Pulmonary artery endothelial cell (primary cell): ENCODE measurements around the gene PPIE. TPM values are rescaled to one million over a fixed set of nuclear protein-coding genes. Genes with fewer than 3 reads are reported as not detected.
"Not testable (repeated sequence)": the region's sequence is repeated elsewhere in the genome, so short reads cannot be mapped to it uniquely, and the experiment has no call there.

Experiments
- DNase-seq: peaks from one replicate; pipeline ENCODE4 v3.0.0-alpha.2; 2011; ENCODE audit warnings: low read depth, low spot score
- total RNA-seq: library from RNA; depleted of rRNA; stranded (reverse); fragments of >200 nt; gene quantifications from 2 replicates; pipeline ENCODE4 v1.2.3, GENCODE V29; 2014

Gene PPIE
- total RNA-seq, 1 donor from 2014 or later, result 51.4 TPM

DNA sequence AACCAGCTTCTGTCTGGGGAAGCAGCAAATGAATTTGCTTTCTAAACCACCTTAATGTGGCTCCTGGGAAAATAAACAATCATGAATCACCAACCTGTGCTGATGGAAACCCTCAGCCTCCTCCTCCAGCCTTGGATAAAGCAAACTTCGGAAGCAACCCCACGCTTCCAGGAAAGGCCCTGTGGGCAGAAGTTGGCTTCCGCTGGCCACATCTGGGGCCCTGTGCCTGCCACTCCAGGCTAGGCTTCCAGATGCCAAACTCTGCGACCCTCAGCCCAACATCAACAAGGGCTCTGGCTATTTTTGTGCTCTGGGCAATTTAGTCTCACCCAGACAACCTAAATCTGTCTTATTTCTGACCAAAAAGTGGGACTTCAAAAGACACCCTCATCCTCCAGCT is 38.6 kb downstream of the PPIE start:
- no peak for DNase-seq

DNA sequence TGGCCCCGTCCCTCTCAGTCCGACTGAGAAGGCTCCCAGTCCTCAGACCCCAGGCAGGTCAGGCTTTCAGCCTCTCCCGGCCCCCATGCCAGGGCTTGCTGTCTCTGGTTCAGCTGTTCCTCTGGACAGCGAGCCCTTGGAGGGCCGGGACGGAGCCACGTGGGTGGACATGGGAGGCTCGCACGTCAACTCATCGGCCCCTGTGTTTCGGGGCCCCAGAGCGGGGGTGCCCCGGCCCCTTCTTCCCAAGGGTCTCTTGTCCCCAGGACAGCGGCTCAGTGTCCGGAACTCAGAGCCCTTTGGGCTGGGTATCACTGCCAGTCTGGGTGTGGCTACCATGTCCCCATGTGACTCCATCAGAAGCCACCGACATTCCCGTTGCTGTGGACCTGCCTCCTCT is 39.2 kb downstream of the PPIE start:
- DNase-seq, result not testable (repeated sequence)

DNA sequence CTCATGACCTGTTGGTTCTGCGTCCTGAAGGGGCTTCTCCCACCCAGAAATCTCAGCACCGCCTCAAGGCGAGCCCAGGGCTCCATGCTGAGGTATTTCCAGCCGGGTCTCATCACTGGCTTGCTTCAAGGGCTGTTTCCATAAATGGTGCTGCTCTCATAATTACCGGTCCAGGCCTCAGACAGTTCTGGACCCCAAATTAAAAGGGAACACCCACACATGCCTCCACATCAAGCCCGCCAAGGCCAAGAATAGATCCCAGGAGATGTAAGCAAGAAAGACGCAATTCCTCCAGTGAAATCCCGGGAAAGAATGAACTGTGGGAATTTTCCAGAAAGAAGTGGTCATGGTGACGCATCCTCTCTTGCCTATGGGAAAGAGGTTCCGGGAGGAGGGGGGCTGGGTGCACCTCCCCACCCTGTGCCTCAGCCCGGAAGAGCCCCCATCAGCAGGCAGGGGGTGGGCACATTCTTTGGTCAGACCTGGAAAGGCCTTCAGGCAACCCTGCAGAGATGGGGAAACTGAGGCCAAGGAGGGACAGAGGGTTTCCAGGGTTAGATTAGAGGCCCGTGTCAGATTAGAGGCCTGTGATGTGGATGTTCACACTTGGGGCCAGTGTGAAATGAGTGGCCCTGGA is 39.9 kb downstream of the PPIE start:
- DNase-seq, result not testable (repeated sequence)

DNA sequence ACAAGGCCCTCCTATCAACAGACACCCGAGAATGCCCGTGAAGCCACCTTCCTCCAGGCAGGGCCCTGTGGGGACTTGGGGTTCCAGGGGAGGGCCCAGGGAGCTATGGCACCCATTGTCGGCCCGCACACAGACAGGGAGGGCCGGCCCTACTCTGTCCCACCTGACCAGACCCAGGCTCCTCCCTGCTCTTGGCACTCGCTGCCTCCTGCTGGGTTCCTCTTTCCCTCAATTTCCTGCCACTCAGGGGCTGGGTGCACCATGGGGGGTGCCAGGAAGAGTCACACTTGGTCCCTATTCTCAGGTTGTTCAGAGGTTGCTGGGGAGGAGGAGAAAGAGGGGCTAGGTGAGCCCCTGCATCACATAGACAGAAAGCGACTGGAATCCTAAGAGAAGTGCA is 40.5 kb downstream of the PPIE start:
- no peak for DNase-seq

DNA sequence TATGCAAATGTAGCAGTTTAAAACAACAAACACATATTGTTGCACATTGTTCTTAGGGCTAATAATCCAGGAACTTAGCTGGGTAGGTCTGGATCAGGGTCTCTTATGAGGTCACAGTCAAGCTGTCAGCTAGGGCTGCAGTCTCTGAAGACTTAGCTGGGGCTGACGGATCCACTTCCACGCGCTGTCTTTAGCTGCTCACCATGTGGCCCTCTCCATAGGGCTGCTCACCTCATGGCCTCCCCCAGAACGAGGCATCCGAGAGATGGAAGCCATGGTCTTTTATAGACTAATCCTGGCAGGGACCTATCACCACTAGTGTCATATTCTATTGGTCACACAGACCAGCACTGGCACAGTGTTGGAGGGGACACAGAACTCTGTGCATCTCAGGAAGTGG is 41.1 kb downstream of the PPIE start:
- no peak for DNase-seq

DNA sequence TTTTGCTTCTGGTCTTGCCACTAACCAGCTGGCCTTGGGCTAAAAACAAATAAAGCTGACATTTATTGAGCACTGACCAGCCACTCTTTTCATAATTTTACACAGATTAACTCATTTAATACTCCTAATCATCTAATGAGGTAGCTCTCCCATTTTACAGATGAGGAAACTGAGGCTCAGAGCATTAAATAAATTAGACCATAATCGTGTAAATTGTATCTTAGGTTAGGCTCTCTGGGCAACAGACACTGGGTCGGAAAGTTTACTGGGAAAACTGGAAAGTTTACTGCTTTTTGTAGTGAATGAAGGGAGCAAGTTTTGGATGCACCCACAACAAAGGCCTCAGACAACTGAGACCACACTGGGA is 42.6 kb downstream of the PPIE start:
- no peak for DNase-seq

DNA sequence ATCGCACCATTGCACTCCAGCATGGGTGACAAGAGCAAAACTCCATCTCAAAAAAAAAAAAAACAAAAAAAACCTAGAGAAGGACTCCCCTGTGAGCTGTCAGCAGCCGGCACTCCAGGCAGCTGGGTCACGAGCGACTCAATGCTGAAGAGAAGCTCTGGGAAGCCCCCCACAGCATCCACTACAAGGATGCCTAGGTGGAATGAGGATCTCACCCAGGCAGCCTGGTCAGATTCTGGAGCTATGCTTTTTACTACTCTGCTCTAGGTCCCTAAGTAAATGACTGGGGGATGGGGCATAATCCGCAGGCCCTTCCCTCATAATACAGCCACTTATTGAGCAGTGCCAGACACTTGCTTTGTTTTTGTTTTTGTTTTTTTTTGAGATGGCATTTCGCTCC is 43.4 kb downstream of the PPIE start:
- DNase-seq, result no peak

DNA sequence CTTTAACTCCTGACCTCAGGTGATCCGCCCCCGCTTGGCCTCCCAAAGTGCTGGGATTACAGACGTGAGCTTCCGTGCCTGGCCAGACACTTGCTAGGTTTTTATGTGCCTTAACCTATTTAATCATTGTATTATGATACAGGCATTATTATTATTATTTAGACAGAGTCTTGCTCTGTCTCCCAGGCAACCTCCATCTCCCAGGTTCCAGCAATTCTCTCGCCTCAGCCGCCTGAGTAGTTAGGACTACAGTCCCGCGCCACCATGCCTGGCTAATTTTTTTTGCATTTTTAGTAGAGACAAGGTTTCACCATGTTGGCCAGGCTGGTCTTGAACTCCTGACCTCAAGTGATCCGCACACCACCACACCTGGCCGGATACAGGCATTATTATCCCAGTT is 44.0 kb downstream of the PPIE start:
- DNase-seq, result not testable (repeated sequence)

DNA sequence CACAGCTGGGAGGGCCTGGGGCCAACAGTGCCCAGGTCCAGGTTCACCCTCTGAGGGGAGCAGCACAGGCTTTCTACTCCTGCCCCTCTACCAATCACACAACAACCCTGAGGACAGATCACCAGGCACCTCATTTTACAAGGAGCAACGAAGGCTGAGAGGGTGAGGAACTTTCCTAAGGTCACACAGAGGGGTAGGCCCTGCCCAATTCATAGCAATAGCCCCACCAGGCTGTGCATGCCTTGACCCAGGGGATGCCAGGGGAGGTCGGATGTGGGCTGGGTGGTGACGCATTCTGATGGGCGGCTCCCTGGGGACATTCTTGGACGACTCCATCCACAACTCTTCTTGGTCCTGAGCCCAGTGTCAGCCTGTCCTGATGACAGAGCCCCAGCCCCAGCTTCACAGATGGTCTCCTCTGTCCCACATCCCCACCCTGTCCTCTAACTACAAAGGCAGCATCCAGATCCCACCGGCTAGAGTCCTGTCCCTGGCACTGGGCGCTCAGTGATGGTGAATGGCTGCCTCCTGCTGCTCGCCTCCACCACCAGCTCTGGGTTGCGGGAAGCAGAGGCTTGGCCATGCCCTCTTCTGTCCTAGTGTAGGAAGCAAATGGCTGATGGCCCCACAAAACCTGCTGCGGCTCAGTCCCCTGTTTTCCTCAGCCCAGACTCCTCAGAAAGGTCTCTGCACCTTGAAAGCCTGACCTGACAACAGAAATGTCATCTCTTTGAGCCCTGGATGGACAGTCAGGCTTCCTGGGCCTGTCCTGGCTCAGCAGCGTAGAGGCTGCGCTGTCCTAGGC is 47.8 kb downstream of the PPIE start:
- not testable (repeated sequence) for DNase-seq

DNA sequence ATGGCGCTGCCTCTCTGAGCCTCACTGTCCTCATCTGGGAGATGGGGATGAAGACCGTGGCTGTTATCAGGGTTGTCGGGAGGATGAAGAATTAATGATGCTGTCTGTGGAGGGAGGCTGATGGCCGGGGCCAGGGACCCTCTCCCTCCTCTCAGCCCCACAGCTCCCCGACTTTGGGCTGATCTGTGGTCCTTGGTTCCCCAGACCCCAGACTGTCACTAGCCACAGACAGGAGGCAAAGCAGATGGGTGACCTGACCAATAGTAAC is 48.4 kb downstream of the PPIE start:
- DNase-seq, result not testable (repeated sequence)

DNA sequence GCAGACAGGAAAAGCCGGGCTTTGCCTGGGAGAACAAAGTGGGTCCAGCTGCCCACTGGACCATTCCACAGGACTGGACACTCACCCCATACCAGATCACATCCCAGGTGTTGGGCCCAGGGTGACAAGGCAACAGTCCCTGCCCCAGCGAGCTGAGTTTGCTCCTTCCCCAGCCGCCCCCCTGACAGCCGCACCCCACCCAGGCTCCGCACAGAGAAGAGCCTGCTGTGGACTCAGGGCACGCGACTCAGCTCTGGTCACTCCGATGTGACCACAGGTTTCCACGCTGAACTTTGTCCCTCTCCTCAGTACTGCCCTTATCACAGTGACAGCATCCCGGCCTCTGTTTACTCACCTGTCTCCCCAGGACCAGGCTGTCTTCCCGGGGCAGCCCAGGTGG is 48.8 kb downstream of the PPIE start:
- no peak for DNase-seq

DNA sequence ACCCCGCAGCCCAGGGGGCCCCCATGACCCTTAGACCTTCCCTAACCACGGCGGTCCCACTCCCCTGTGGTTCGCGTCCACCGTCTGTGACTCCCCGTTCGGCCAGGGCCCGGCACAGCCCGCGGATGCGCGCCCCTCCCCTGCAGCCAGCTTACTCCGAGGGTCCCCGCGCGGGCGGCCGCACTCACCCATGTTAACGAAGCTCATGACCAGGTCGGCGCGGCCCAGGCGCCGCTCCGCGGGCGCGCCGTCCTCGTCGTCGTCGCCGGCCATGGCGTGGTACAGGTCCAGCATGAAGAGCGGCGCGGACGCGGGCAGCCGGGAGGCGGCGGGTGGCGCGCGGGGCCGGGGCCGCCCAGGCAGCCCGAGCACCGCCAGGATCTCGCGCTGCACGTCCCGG is 49.3 kb downstream of the PPIE start:
- not testable (repeated sequence) for DNase-seq

DNA sequence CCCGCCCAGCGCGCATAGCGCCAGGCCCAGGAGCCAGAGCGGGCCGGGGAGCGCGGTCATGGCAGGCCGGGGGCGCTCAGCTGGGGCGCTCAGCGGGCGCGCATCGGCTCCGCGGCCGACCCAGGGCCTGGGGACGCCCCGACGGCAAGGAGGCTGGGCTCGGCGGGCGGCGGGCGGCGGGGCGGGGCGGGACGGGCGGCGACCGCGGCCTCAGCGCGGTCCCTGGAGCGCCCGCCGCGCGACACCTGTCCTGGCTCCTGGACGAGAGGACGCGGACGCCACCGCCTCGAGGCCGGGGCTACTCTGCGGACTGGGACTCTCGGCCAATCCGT is 49.7 kb downstream of the PPIE start:
- DNase-seq, result no peak

DNA sequence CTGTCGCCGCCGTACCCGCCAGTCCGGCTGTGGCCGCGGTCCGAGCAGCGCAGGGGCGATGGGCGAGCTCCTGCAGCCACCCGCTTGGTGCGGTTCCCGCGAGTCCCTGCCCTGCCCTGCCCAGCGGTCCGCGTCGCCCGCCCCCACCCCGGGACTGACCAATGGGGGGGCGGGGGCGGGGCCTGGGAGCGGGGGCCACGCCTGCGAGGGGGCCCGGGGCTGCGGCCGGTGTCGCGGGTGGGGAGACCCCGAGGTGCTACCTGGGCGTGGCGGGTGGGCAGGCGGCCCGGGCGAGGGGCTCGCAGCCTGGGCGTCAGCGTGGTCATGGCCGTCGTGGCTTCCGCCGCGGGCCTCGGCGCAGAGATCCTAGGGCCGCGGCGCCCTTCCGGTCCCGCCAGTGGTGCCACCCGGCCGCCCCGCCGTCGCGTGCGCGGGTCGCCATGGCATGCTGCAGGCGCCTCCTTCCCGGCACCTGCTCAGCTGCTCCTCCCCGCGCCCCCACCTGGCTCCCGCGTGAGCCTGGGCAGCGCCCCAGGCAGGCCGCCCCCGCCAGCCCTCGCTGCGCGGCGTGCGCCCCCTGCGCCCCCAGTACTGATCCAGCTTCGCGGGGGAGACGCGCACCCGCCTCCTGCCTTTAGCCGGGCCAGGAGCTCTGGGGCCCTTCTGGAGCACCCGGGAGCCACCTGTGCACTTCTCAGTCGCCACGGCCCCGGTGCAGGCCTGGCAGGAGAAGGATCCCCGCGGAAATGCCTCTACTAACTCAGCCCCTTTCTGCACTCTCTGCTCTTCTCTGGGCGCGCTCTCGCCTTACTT is 50.3 kb downstream of the PPIE start, which contains the start of gene BMP8B:
Gene BMP8B (minus strand): TSS at position 108 of the 813 bp plus-strand sequence. CDS start 380 bp downstream, outside the sequence.
- no peak for DNase-seq

DNA sequence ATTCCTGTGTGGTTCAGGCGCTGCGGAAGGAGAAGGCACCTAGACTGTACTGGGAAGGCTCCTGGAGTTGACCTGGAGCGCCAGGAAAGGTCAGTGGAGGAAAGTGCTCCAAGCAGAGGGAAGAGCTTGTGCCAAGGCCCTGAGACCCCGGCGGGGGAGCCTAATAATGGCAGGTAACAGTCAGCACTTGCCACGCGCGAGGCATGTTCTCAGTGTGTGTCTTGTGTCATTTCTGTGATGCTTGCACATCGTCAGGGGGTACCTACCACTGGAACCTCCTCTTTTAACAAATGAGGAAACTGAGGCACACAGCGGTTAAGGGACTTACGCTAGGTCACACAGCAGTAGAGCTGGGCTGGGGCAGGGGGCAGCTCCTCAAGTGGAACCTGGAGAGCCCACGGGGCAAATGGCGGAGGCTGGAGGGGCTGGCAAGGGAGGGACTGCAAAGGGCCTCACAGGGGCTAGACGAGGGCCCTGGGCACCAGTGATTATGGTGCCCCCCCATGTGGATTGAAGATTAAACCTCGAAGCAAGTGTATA is 51.0 kb downstream of the PPIE start:
- DNase-seq, result no peak

DNA sequence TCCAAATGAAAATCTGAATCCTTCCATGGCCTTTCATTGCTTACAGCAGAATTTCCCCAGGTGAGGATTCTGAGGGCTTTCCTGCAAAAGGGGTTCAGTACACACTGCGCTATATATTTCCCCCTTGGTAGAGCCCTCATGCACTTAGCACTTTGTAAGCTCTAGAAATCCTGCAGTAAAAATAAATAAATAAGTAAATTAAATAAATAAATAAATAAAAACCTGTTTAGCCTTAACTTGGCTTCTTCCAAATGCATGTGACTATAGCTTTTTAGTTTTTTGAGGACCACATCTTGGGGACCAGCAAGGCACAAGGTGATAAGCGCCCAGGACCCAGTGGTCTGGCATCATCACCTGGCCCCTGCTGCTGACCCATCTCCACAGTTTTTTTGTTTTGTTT is 53.2 kb downstream of the PPIE start:
- DNase-seq, result no peak

DNA sequence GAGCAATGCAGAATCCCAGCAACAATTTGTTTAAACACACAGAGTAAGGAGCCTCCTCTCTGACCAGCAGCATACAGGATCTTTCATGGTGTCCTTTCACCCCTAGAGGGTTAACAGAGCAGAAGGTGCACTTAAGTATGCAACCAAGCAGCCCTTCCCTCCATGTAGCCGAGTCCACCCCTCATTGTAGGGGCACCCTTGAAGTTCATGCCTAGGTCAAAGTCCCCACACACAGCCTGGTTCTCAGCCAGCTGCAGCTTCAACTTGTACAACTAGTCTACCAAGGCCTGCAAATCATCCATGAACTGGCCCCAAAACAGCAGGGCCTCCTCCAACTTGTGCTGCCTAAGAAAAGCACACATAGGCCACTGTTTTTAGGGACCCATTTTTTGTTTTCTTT is 57.0 kb downstream of the PPIE start:
- DNase-seq, result no peak

DNA sequence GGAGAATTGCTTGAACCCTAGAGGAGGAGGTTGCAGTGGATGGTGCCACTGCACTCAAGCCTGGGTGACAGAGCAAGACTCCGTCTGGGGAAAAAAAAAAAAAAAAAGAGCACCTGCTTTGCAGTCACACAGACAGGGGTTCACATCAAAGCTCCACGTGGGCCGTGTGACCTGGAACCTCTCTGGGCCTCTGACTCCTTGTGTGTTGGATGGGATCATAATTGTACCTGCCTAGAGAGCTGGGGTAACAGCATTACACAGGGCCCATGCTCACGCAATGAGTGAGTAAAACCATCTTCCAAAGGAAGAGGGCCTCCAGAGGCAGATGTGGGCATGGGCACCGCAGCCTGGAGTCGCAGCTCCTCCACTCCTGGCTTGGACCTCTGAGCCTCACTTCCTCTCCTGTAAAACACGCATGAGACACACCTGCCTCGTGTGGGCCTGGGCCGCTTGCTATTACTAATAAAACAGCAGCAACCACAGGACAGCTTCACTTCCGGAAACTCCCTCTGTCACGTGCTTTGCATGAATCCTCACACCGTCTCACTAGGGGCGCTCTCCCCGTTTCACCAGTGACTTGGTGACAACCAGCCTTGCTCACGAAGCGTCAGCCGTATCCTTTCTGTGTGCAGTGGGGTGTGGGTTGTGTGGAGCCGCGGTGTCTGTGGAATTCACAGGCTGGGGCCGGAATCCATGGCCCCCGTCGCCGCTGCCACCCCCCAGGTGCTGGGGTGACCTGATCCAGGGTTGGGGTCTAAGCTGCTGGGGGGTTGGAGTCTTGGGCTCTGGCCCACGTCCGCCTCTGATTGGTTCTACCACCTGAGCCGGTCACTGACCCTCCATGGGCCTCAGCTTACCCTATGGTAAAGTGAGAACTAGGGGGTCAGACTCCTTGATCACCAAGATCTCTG is 60.4 kb downstream of the PPIE start:
- not testable (repeated sequence) for DNase-seq

DNA sequence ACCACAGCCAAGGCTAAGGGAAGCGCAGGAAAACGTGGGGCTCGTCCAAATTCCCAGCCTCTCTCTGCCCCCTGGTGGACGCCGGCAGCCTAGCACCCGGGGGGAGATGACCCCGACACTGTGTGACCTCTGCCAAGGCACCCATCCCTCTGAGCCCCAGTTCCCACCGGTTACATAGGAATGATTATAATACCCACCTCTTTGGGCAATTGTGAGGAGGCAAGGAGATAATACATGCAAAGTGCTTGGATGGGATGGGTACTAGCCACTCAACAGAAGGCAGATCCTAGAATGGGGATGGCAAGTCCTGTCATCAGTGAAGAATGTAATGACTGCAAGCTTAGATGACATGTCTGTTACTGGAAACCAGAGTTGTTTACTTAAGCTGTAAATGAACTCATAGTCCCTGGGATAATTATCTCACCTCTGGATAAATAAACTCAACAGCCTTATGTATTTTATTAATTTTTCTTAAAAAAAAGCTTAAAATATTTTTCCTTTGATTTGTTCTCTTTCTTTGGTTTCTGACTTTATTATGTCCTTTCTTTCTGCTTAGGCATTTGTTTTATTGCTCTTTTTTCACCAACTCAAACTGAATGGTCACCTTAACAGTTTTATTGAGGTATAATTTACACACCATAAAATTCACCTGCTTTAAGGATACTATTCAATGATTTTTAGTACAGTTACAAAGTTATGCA is 61.2 kb downstream of the PPIE start:
- DNase-seq, result no peak

DNA sequence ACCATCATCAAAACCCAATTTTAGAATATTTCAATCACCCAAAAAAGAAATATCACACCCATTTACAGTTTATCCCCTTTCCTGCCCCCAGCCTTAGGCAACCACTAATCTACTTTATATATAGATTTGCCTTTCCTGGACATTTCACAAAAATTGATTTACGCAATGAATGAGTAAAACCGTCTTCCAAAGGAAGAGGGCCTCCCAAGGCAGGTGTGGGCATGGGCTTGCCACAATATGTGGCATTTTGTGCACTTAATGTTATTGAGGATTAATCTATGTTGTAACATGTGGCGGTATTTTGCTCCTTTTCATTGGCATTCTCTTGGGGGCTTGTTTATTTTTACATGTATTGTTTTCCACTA is 61.8 kb downstream of the PPIE start:
- DNase-seq, result no peak
